HepG2 (cell line): ENCODE results near the gene ANO6. TPM values are rescaled to one million over a fixed set of nuclear protein-coding genes. Genes with fewer than 3 reads are reported as not detected.

ENCODE experiments used
- DPF2 ChIP-seq: sonication (generic); formaldehyde crosslinking; IDR thresholded peaks from 2 replicates; pipeline ENCODE4 v1.4.0; 2020; ENCODE audit warnings: mild to moderate bottlenecking, low read depth, missing genetic modification reagents, borderline replicate concordance
- ISL2 ChIP-seq: sonication (generic); formaldehyde crosslinking; IDR thresholded peaks from 2 replicates; pipeline ENCODE4 v1.5.0; 2020; ENCODE audit warnings: missing genetic modification reagents
- NFIC ChIP-seq: IDR thresholded peaks from 2 replicates; pipeline ENCODE4 v1.6.1; 2012; ENCODE audit warnings: mild to moderate bottlenecking, low read length, inconsistent platforms
- POLR2AphosphoS5 ChIP-seq: IDR thresholded peaks from 2 replicates; pipeline ENCODE4 v1.6.1; 2012; ENCODE audit warnings: low read depth, low read length
- RFX5 ChIP-seq: IDR thresholded peaks from 2 replicates; pipeline ENCODE4 v1.6.1; 2011; ENCODE audit warnings: low read depth, low read length, improper control_type of control experiment
- RXRA ChIP-seq: sonication (generic); formaldehyde crosslinking; IDR thresholded peaks from 2 replicates; pipeline ENCODE4 v1.5.1; 2020; ENCODE audit warnings: missing genetic modification reagents
- SOX13 ChIP-seq, 3 experiments: fragments of 450-650 bp in 1 of 3; sonication (generic) in 1 of 3; formaldehyde crosslinking in 1 of 3; IDR thresholded peaks in 2 of 3; conservative IDR thresholded peaks in 1 of 3; 2 replicates each; pipeline versions ENCODE4 v1.5.0 to v1.6.1; 2016 to 2020; ENCODE audit warnings: antibody characterized with exemption in 1 of 3, mild to moderate bottlenecking in 1 of 3, missing compliant biosample characterization in 1 of 3, missing genetic modification reagents in 1 of 3, moderate library complexity in 1 of 3
- ZNF547 ChIP-seq: sonication (generic); formaldehyde crosslinking; IDR thresholded peaks from 2 replicates; pipeline ENCODE4 v1.5.1; 2020; ENCODE audit warnings: mild to moderate bottlenecking, missing genetic modification reagents
- ZNF792 ChIP-seq: IDR thresholded peaks from 2 replicates; pipeline ENCODE4 v1.6.1; 2016
- polyA plus RNA-seq, 8 experiments: library from polyadenylated mRNA; depleted of rRNA in 3 of 8; stranded (reverse) in 7 of 8; unstranded in 1 of 8; fragments of >200 nt; fragmentation: Illumina TruSeq in 4 of 8; extraction: Trizol in 4 of 8; gene quantifications; 2 replicates each; pipeline versions ENCODE4 v1.2.1 to v1.2.3, GENCODE V29; 2011 to 2016; ENCODE audit warnings: low read depth in 4 of 8, missing spikeins in 1 of 8, mixed read lengths in 1 of 8; ENCODE audit not compliant: insufficient read depth in 1 of 8
- total RNA-seq, 5 experiments: library from RNA; depleted of rRNA; stranded (reverse); fragments of >200 nt; fragmentation: Illumina TruSeq; extraction: Trizol; gene quantifications; 2 replicates each; pipeline ENCODE4 v1.2.3, GENCODE V29; 2016; ENCODE audit warnings: low read depth in 1 of 5
- TF ChIP-seq, protein P1 (sequence below): sonication (generic); formaldehyde crosslinking; IDR thresholded peaks from 2 replicates; pipeline ENCODE4 v1.5.1; 2020; ENCODE audit warnings: mild to moderate bottlenecking, missing genetic modification reagents, borderline replicate concordance
- TF ChIP-seq, protein P2 (sequence below): sonication (generic); formaldehyde crosslinking; IDR thresholded peaks from 2 replicates; pipeline ENCODE4 v1.4.0; 2020; ENCODE audit warnings: mild to moderate bottlenecking, low read depth, missing genetic modification reagents

ANO6 gene
- total and polyA plus RNA-seq, 2 of the 13 experiments (the other 11 are each of a cell fraction or from before 2014, with no cell fraction given), result 37.8 to 57.1 TPM

DNA sequence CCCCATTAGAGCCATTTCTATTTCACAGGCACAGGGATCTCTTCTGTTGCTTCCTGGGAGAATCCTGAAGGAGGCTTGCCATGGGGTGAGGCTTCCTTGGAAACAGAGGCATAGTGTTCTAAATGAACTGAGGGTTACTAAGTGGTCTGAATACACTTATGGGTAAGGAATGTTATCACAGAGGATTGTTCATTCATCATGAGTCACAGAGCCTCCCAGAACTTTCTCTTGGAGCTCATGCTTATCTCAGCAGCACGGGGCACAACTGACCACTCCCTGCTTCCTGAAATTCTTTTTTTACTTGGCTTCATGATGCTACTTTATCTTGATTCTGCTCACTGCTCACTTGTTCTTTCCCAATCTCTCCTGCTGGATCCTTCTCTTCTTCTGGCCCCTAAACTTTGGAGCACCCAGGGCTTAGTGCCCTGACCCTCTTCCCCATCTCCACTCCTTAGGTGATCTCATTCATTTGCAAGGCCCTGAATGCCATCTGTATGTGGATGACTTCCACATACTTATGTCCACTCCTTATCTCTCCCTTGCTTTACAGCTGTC is 57.9 kb downstream of the ANO6 start (continued):
- TF ChIP-seq, protein P1, sequence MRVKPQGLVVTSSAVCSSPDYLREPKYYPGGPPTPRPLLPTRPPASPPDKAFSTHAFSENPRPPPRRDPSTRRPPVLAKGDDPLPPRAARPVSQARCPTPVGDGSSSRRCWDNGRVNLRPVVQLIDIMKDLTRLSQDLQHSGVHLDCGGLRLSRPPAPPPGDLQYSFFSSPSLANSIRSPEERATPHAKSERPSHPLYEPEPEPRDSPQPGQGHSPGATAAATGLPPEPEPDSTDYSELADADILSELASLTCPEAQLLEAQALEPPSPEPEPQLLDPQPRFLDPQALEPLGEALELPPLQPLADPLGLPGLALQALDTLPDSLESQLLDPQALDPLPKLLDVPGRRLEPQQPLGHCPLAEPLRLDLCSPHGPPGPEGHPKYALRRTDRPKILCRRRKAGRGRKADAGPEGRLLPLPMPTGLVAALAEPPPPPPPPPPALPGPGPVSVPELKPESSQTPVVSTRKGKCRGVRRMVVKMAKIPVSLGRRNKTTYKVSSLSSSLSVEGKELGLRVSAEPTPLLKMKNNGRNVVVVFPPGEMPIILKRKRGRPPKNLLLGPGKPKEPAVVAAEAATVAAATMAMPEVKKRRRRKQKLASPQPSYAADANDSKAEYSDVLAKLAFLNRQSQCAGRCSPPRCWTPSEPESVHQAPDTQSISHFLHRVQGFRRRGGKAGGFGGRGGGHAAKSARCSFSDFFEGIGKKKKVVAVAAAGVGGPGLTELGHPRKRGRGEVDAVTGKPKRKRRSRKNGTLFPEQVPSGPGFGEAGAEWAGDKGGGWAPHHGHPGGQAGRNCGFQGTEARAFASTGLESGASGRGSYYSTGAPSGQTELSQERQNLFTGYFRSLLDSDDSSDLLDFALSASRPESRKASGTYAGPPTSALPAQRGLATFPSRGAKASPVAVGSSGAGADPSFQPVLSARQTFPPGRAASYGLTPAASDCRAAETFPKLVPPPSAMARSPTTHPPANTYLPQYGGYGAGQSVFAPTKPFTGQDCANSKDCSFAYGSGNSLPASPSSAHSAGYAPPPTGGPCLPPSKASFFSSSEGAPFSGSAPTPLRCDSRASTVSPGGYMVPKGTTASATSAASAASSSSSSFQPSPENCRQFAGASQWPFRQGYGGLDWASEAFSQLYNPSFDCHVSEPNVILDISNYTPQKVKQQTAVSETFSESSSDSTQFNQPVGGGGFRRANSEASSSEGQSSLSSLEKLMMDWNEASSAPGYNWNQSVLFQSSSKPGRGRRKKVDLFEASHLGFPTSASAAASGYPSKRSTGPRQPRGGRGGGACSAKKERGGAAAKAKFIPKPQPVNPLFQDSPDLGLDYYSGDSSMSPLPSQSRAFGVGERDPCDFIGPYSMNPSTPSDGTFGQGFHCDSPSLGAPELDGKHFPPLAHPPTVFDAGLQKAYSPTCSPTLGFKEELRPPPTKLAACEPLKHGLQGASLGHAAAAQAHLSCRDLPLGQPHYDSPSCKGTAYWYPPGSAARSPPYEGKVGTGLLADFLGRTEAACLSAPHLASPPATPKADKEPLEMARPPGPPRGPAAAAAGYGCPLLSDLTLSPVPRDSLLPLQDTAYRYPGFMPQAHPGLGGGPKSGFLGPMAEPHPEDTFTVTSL (CRISPR knock-in tag), result no peak
- TF ChIP-seq RXRA (CRISPR knock-in tag) (no peak), DPF2 (CRISPR knock-in tag) (no peak), POLR2AphosphoS5 (no peak), SOX13 (IDR thresholded peaks at IDR 0.05) (no peak), SOX13 (CRISPR knock-in tag; conservative IDR thresholded peaks at IDR 0.05 in 1 of 2, IDR thresholded peaks at IDR 0.05 in 1 of 2) (no peak), NFIC (no peak), RFX5 (no peak), ZNF547 (CRISPR knock-in tag) (no peak), ISL2 (CRISPR knock-in tag) (no peak), ZNF792 (CRISPR knock-in tag) (no peak)
- TF ChIP-seq, protein P2, sequence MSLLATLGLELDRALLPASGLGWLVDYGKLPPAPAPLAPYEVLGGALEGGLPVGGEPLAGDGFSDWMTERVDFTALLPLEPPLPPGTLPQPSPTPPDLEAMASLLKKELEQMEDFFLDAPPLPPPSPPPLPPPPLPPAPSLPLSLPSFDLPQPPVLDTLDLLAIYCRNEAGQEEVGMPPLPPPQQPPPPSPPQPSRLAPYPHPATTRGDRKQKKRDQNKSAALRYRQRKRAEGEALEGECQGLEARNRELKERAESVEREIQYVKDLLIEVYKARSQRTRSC, result no peak
